ENCODE results near the gene ANO7.

- TF ChIP-seq CTCF (conservative IDR thresholded peaks at IDR 0.05; ENCODE audit: low read length) (no peak), EZH2phosphoT487 (IDR thresholded peaks at IDR 0.05; ENCODE audit: borderline replicate concordance, low read depth, low read length) (no peak)
Measured at GRCh38 chr2:241202268-241202585, 13.8 kb downstream of the ANO7 start.
